HEK293T (cell line): ENCODE results near the gene RAB6B.

Source experiments
- ARNT ChIP-seq: fragments of 450-650 bp; IDR thresholded peaks from 2 replicates; pipeline ENCODE4 v1.6.1; 2017; ENCODE audit warnings: mild to moderate bottlenecking
- BHLHE40 ChIP-seq: fragments of 450-650 bp; IDR thresholded peaks from 2 replicates; pipeline ENCODE4 v1.6.1; 2016; ENCODE audit warnings: mild to moderate bottlenecking, moderate library complexity, borderline replicate concordance
- CTBP1 ChIP-seq: fragments of 450-650 bp; IDR thresholded peaks from 2 replicates; pipeline ENCODE4 v1.6.1; 2016; ENCODE audit warnings: borderline replicate concordance
- FOXA1 ChIP-seq: fragments of 450-650 bp; IDR thresholded peaks from 2 replicates; pipeline ENCODE4 v1.6.1; 2016; ENCODE audit warnings: mild to moderate bottlenecking
- FOXK2 ChIP-seq: fragments of 450-650 bp; IDR thresholded peaks from 2 replicates; pipeline ENCODE4 v1.6.1; 2016; ENCODE audit warnings: mild to moderate bottlenecking
- FOXM1 ChIP-seq: fragments of 450-650 bp; IDR thresholded peaks from 2 replicates; pipeline ENCODE4 v1.6.1; 2017; ENCODE audit warnings: mild to moderate bottlenecking, borderline replicate concordance
- LEF1 ChIP-seq: fragments of 450-650 bp; IDR thresholded peaks from 2 replicates; pipeline ENCODE4 v1.6.1; 2017; ENCODE audit warnings: mild to moderate bottlenecking, borderline replicate concordance
- NFRKB ChIP-seq: fragments of 450-650 bp; IDR thresholded peaks from 2 replicates; pipeline ENCODE4 v1.6.1; 2016; ENCODE audit warnings: mild to moderate bottlenecking, moderate library complexity
- PKNOX1 ChIP-seq: fragments of 450-650 bp; IDR thresholded peaks from 2 replicates; pipeline ENCODE4 v1.6.1; 2016
- SP1 ChIP-seq: fragments of 450-650 bp; IDR thresholded peaks from 2 replicates; pipeline ENCODE4 v1.6.1; 2017
- SUZ12 ChIP-seq: fragments of 450-650 bp; IDR thresholded peaks from 2 replicates; pipeline ENCODE4 v1.6.1; 2016; ENCODE audit warnings: mild to moderate bottlenecking
- TARDBP ChIP-seq: fragments of 450-650 bp; IDR thresholded peaks from 2 replicates; pipeline ENCODE4 v1.6.1; 2016
- ZNF384 ChIP-seq: fragments of 450-650 bp; IDR thresholded peaks from 2 replicates; pipeline ENCODE4 v1.6.1; 2016

DNA sequence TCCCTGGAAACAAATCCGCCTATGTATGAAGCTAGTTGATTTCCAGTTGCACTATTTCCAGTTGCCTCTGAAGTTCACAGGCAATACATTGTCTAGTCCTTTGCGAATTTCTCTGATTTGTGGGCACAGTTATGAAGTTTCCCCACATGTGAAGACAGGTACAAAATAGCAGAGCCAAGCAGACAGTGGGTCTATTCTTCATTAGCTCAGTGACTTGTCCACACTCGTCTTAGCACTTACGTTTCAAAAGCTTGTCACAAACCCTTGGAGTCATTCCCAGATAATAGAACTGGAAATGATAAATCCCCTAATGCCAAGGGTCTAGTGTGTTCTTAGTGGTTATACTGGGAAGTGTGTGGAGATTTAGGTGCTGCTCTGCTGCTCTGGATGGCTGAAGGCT, 75.6 kb downstream of the RAB6B start:
- TF ChIP-seq FOXK2 (no peak), FOXM1 (no peak), SP1 (no peak), LEF1 (no peak), BHLHE40 (no peak), CTBP1 (no peak), PKNOX1 (no peak), FOXA1 (no peak), ARNT (no peak), SUZ12 (no peak), NFRKB (no peak), TARDBP (no peak), ZNF384 (no peak)
